Endothelial cell of umbilical vein (primary cell): Measurements from ENCODE around the gene NDRG2. TPM values are rescaled to one million over a fixed set of nuclear protein-coding genes. Genes with fewer than 3 reads are reported as not detected.
A peak's percentile ranks its signal among the peaks of the same experiment; 100 is the strongest.

Experiments used
- BruUV-seq: library from RNA; stranded (reverse); fragments of 400-500 nt; replicated peaks from 2 replicates; lab custom pipeline; 2021; lab: Mats Ljungman, UMichigan
- CTCF ChIA-PET: fragments of 300-600, 350-600 bp; sonication (Branson Sonifier 250); formaldehyde crosslinking; loops from one replicate; lab custom pipeline; 2021; ENCODE audit warnings: antibody characterized with exemption, inconsistent platforms; lab: Charles Lee
- POLR2A ChIA-PET: fragments of 300-600, 350-600 bp; sonication (Branson Sonifier 250); formaldehyde crosslinking; loops from one replicate; lab custom pipeline; 2021; ENCODE audit warnings: antibody characterized with exemption, inconsistent platforms; lab: Charles Lee
- DNase-seq: peaks from one replicate; pipeline ENCODE4 v3.0.0-alpha.2; 2011; ENCODE audit warnings: low read depth, low spot score
- FAIRE-seq: peaks from 2 replicates; lab custom pipeline; 2011; peaks lifted over from hg19 to GRCh38; lab: Jason Lieb, UNC
- H2AFZ ChIP-seq: 2 replicates; pipeline ENCODE4 v1.6.0; 2012; ENCODE audit warnings: low read depth, low read length, control low read depth, inconsistent platforms
- H3K27ac ChIP-seq: 2 replicates; pipeline ENCODE4 v1.5.1; 2011; ENCODE audit warnings: low read depth, mild to moderate bottlenecking, control low read depth, low read length, moderate library complexity; ENCODE audit not compliant: insufficient read depth
- H3K27me3 ChIP-seq, 2 experiments: 2 replicates each; pipeline versions ENCODE4 v1.6.0 to v1.6.1; 2011; ENCODE audit warnings: low read length in 2 of 2, mixed read lengths in 1 of 2; ENCODE audit not compliant: control insufficient read depth in 2 of 2, insufficient read depth in 2 of 2
- H3K36me3 ChIP-seq, 2 experiments: 2 replicates in 1 of 2; 3 replicates in 1 of 2; pipeline ENCODE4 v1.5.1; 2011; ENCODE audit warnings: low read length in 2 of 2, mild to moderate bottlenecking in 1 of 2, moderate library complexity in 1 of 2; ENCODE audit not compliant: control insufficient read depth in 2 of 2, insufficient read depth in 2 of 2; ENCODE audit errors: extremely low read depth in 1 of 2
- H3K4me1 ChIP-seq: 3 replicates; pipeline ENCODE4 v1.5.1; 2011; ENCODE audit warnings: mild to moderate bottlenecking, low read length; ENCODE audit not compliant: control insufficient read depth, insufficient read depth; ENCODE audit errors: extremely low read depth
- H3K4me2 ChIP-seq: 2 replicates; pipeline ENCODE4 v1.6.1; 2011; ENCODE audit warnings: low read length, control low read depth, mixed read lengths; ENCODE audit not compliant: insufficient read depth
- H3K4me3 ChIP-seq, 3 experiments: fragments of 200-600 bp in 1 of 3; sonication (generic), shearing (Covaris generic) in 1 of 3; replicated peaks in 1 of 3; 2 replicates each; pipeline ENCODE4 v1.5.1; 2011 to 2016; ENCODE audit warnings: control low read depth in 3 of 3, low read length in 3 of 3, mild to moderate bottlenecking in 2 of 3, inconsistent platforms in 1 of 3, low read depth in 1 of 3, moderate library complexity in 1 of 3; ENCODE audit not compliant: insufficient read depth in 1 of 3
- H3K79me2 ChIP-seq: 2 replicates; pipeline ENCODE4 v1.6.0; 2012; ENCODE audit warnings: low read length, inconsistent platforms; ENCODE audit not compliant: control insufficient read depth, insufficient read depth
- H3K9ac ChIP-seq: replicated peaks from 2 replicates; pipeline ENCODE3; 2011; ENCODE audit warnings: low read length, control low read depth; ENCODE audit not compliant: insufficient read depth; ENCODE audit errors: extremely low read depth
- H3K9me1 ChIP-seq: replicated peaks from 3 replicates; pipeline ENCODE4 v1.6.0; 2011; ENCODE audit warnings: mild to moderate bottlenecking, low read length; ENCODE audit not compliant: control insufficient read depth, insufficient read depth; ENCODE audit errors: extremely low read depth
- H3K9me3 ChIP-seq: replicated peaks from 2 replicates; pipeline ENCODE4 v1.5.1; 2012; ENCODE audit warnings: low read length, inconsistent platforms; ENCODE audit not compliant: control insufficient read depth, insufficient read depth
- H4K20me1 ChIP-seq: replicated peaks from 2 replicates; pipeline ENCODE3; 2011; ENCODE audit warnings: mild to moderate bottlenecking, low read length; ENCODE audit not compliant: control insufficient read depth, insufficient read depth; ENCODE audit errors: extremely low read depth
- EZH2 ChIP-seq: IDR thresholded peaks from 2 replicates; pipeline ENCODE4 v1.6.1; 2012; ENCODE audit warnings: borderline replicate concordance, low read depth, mild to moderate bottlenecking, moderate library complexity, low read length, inconsistent platforms; ENCODE audit not compliant: severe bottlenecking
- GATA2 ChIP-seq: IDR thresholded peaks from 2 replicates; pipeline ENCODE4 v1.7.0; 2011; ENCODE audit warnings: low read depth, mild to moderate bottlenecking, moderate library complexity, mixed read lengths, low read length; ENCODE audit not compliant: insufficient read length, insufficient read depth
- MYC ChIP-seq: IDR thresholded peaks from one replicate; pipeline ENCODE4 v1.6.1; 2011; ENCODE audit warnings: mild to moderate bottlenecking, low read depth, low read length
- POLR2AphosphoS5 ChIP-seq: IDR thresholded peaks from 2 replicates; pipeline ENCODE4 v1.6.1; 2012; ENCODE audit warnings: low read depth, mild to moderate bottlenecking, control low read depth, low read length, moderate library complexity; ENCODE audit not compliant: insufficient read depth
- dilution Hi-C: fragments of 300-500 bp; cut with MboI; formaldehyde crosslinking; loops from one replicate; pipeline ENCODE4 v1.15.0; 2019; ENCODE audit warnings: low sequenced_read_pairs; ENCODE audit not compliant: extremely low pct_ligation_motif_present
- intact Hi-C: fragments of 100-400 bp; cut with micrococcal nuclease; formaldehyde crosslinking; loops from one replicate; pipeline ENCODE4 v1.10.0; 2022
- polyA plus RNA-seq, 4 experiments: library from polyadenylated mRNA; depleted of rRNA in 3 of 4; stranded (reverse) in 3 of 4; unstranded in 1 of 4; fragments of >200 nt; gene quantifications; 2 replicates each; pipeline versions ENCODE4 v1.2.1 to v1.2.3, GENCODE V29; 2011 to 2012; ENCODE audit warnings: missing spikeins in 1 of 4
- total RNA-seq: library from RNA; stranded (reverse); gene quantifications from 2 replicates; pipeline ENCODE4 v1.2.3, GENCODE V29; 2021
- TF ChIP-seq, protein P1 (sequence below): IDR thresholded peaks from 2 replicates; pipeline ENCODE4 v1.6.1; 2011; ENCODE audit not compliant: insufficient read depth, insufficient read length
- TF ChIP-seq, protein P2 (sequence below), 2 donors: IDR thresholded peaks; 1 replicate in 1 of 2; 2 replicates in 1 of 2; pipeline ENCODE4 v1.5.1; 2011; ENCODE audit warnings: low read length in 2 of 2, mild to moderate bottlenecking in 2 of 2, moderate library complexity in 2 of 2, control low read depth in 1 of 2, inconsistent platforms in 1 of 2, low read depth in 1 of 2; ENCODE audit not compliant: insufficient read depth in 1 of 2; ENCODE audit errors: extremely low read depth in 1 of 2

NDRG2 gene
- total and polyA plus RNA-seq, 2 donors (not counting 3 experiments of a cell fraction or from before 2014, with no cell fraction given), result 0.54 TPM; not detected in 1

DNA sequence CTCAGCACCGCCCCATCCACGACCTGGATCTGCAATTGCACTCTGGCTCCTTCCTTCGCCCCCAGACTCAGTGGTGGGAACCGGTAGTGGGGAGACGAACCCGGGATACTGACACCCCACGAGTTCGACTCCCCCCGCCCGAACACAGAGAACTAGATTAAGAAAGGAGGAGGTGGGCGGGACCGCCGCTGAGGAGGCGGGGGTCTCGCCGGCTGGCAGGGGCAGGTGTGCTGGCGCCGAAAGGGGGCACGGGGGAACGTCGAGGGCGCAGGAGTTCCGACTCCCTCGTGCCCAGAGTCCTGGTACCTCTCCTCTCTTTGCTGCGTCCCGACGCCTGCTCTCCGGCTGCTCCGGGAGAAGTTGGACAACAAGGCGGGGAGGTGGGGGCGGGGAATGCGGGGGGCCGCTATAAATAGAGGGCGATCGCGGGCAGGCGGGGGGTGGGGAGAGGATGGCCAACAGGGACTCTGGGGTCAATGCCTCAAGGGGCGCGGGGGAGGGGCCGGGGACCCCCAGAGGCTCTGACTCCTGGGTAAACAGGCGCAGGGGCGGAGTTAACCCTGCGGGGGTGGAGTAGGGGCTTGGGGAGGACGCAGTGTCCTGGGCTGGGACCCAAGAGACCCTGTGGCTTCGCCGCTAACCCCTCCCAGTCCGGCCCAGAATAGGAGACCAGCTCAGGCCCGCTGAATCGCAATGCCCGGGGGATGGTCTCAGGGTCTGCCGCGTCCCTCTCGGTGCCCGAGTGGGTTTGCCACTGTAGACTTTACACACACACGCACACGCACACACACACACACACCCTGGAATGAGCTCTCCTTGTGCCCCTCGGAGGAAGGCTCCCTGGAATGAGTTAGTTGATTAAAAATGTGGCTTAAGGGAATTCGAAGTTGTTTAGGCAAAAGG, 761 bp upstream of the NDRG2 start:
- Histone ChIP-seq H3K4me2 (no peak overlapping the region), H3K9ac (no peak overlapping the region), H3K4me1 (no peaks in the 10 kb centered on the region), H3K79me2 (no peaks in the 10 kb centered on the region), H2AFZ (no peak overlapping the region), H4K20me1 (no peaks in the 10 kb centered on the region), H3K36me3 (no peaks in the 10 kb centered on the region), H3K27me3 (peaks cover 43 to 60% of the 10 kb centered on the region in 2 experiments), H3K4me3 (peak overlapping the region in 1 of 3 experiments; percentile 22), H3K9me3 (no peaks in the 10 kb centered on the region), H3K9me1 (no peaks in the 10 kb centered on the region), H3K27ac (no peak overlapping the region)
- ChIA-PET CTCF (interaction anchor here (0.8 to 2.5 kb wide), 3 partner anchors 10 to 47 kb away, joined by 3 to 28 read pairs (median 13); no protein-coding TSS in a partner anchor), POLR2A (no interaction called here)
- BruUV-seq, result no TSS peak
- dilution Hi-C loops, result no loop called here
- DNase-seq (no peak), FAIRE-seq (no peak)
- TF ChIP-seq MYC, result no peak
- TF ChIP-seq EZH2, result peak; percentile 90
- TF ChIP-seq GATA2, result no peak
- TF ChIP-seq POLR2AphosphoS5, result no peak
- TF ChIP-seq, protein P1, sequence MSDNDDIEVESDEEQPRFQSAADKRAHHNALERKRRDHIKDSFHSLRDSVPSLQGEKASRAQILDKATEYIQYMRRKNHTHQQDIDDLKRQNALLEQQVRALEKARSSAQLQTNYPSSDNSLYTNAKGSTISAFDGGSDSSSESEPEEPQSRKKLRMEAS, result no peak
- TF ChIP-seq, protein P2, sequence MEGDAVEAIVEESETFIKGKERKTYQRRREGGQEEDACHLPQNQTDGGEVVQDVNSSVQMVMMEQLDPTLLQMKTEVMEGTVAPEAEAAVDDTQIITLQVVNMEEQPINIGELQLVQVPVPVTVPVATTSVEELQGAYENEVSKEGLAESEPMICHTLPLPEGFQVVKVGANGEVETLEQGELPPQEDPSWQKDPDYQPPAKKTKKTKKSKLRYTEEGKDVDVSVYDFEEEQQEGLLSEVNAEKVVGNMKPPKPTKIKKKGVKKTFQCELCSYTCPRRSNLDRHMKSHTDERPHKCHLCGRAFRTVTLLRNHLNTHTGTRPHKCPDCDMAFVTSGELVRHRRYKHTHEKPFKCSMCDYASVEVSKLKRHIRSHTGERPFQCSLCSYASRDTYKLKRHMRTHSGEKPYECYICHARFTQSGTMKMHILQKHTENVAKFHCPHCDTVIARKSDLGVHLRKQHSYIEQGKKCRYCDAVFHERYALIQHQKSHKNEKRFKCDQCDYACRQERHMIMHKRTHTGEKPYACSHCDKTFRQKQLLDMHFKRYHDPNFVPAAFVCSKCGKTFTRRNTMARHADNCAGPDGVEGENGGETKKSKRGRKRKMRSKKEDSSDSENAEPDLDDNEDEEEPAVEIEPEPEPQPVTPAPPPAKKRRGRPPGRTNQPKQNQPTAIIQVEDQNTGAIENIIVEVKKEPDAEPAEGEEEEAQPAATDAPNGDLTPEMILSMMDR (IDR thresholded peaks at IDR 0.05; ENCODE audit: extremely low read depth in 1 of 2, insufficient read depth in 1 of 2, low read depth in 1 of 2, low read length in 2 of 2), result no peak
- intact Hi-C loops, result no loop called here
